Ectodermal cell (in vitro differentiated cells): Measurements from ENCODE around the gene PDGFA.

Experiments used
- H3K27ac ChIP-seq: 2 replicates; pipeline ENCODE4 v1.7.0; 2013; ENCODE audit warnings: mild to moderate bottlenecking, low read depth, low read length; ENCODE audit not compliant: insufficient read depth, poor library complexity, severe bottlenecking
- H3K27me3 ChIP-seq: 2 replicates; pipeline ENCODE4 v1.7.0; 2013; ENCODE audit warnings: mild to moderate bottlenecking, low read length; ENCODE audit not compliant: insufficient read depth, control insufficient read depth, poor library complexity, severe bottlenecking
- H3K36me3 ChIP-seq: one replicate; pipeline ENCODE4 v1.7.0; 2013; ENCODE audit warnings: low read length; ENCODE audit not compliant: control insufficient read depth, insufficient read depth
- H3K4me1 ChIP-seq: one replicate; pipeline ENCODE4 v1.7.0; 2013; ENCODE audit warnings: low read length; ENCODE audit not compliant: control insufficient read depth, insufficient read depth
- H3K4me3 ChIP-seq: 2 replicates; pipeline ENCODE4 v1.7.0; 2013; ENCODE audit warnings: low read depth, low read length, control low read depth; ENCODE audit not compliant: insufficient read depth
- H3K9me3 ChIP-seq: 2 replicates; pipeline ENCODE4 v1.7.0; 2013; ENCODE audit warnings: mild to moderate bottlenecking, low read length, moderate library complexity; ENCODE audit not compliant: control insufficient read depth
- WGBS, 2 experiments: methylation state at CpG; one replicate each; pipeline ENCODE4 v1.1.7; 2013; ENCODE audit warnings: missing lambda C conversion rate in 2 of 2; 5-methylcytosine and 5-hydroxymethylcytosine counted together

The PDGFA gene

GRCh38 chr7:486216-486743 is 33.4 kb downstream of the PDGFA start:
- WGBS, 2 experiments, result 88 to 89% methylated on average over 16 of the region's 16 CpGs
- Histone ChIP-seq H3K4me3 (no peak overlapping the region), H3K4me1 (peaks cover 18% of the 10 kb centered on the region), H3K27me3 (no peaks in the 10 kb centered on the region), H3K9me3 (no peaks in the 10 kb centered on the region), H3K27ac (no peak overlapping the region), H3K36me3 (no peaks in the 10 kb centered on the region)

GRCh38 chr7:485188-486081 is 34.2 kb downstream of the PDGFA start:
- Histone ChIP-seq H3K27me3 (no peaks in the 10 kb centered on the region), H3K4me1 (peaks cover 25% of the 10 kb centered on the region), H3K27ac (no peak overlapping the region), H3K9me3 (no peaks in the 10 kb centered on the region), H3K36me3 (no peaks in the 10 kb centered on the region), H3K4me3 (no peak overlapping the region)
- WGBS, 2 experiments, result 83 to 84% methylated on average over 25 of the region's 25 CpGs

- Histone ChIP-seq H3K9me3 (no peaks in the 10 kb centered on the region), H3K27me3 (no peaks in the 10 kb centered on the region), H3K36me3 (no peaks in the 10 kb centered on the region), H3K4me1 (peaks cover 34% of the 10 kb centered on the region), H3K4me3 (no peak overlapping the region), H3K27ac (no peak overlapping the region)
- WGBS, 2 experiments, result 76 to 77% methylated on average over 21 of the region's 21 CpGs
Measured at GRCh38 chr7:484356-485101, 35.1 kb downstream of the PDGFA start.

GRCh38 chr7:483656-484355 is 35.8 kb downstream of the PDGFA start:
- Histone ChIP-seq H3K27ac (no peak overlapping the region), H3K4me3 (no peak overlapping the region), H3K27me3 (no peaks in the 10 kb centered on the region), H3K4me1 (peaks cover 35% of the 10 kb centered on the region), H3K9me3 (no peaks in the 10 kb centered on the region), H3K36me3 (no peaks in the 10 kb centered on the region)
- WGBS, 2 experiments, result 93 to 94% methylated on average over 10 of the region's 10 CpGs

GRCh38 chr7:482521-483083 is 37.0 kb downstream of the PDGFA start:
- Histone ChIP-seq H3K4me3 (no peak overlapping the region), H3K27ac (no peak overlapping the region), H3K4me1 (peaks cover 35% of the 10 kb centered on the region), H3K36me3 (no peaks in the 10 kb centered on the region), H3K27me3 (no peaks in the 10 kb centered on the region), H3K9me3 (no peaks in the 10 kb centered on the region)
- 88 to 98% methylated on average over 1 of the region's 1 CpG for WGBS, 2 experiments

- H3K4me3 ChIP-seq, result no peak overlapping the region
- H3K36me3 ChIP-seq, result no peaks in the 10 kb centered on the region
- no peaks in the 10 kb centered on the region for H3K9me3 ChIP-seq
- H3K27me3 ChIP-seq, result no peaks in the 10 kb centered on the region
- H3K27ac ChIP-seq, result no peak overlapping the region
- WGBS, 2 experiments, result 52 to 53% methylated on average over 14 of the region's 15 CpGs
- H3K4me1 ChIP-seq, result peaks cover 35% of the 10 kb centered on the region
Measured at GRCh38 chr7:481219-481930, 38.3 kb downstream of the PDGFA start.

- Histone ChIP-seq H3K4me3 (no peak overlapping the region), H3K36me3 (no peaks in the 10 kb centered on the region), H3K27ac (no peak overlapping the region), H3K4me1 (peaks cover 35% of the 10 kb centered on the region), H3K9me3 (no peaks in the 10 kb centered on the region), H3K27me3 (no peaks in the 10 kb centered on the region)
- WGBS, 2 experiments, result 66 to 68% methylated on average over 14 of the region's 14 CpGs
Measured at GRCh38 chr7:480531-481218, 39.0 kb downstream of the PDGFA start.

GRCh38 chr7:479948-480499 is 39.6 kb downstream of the PDGFA start:
- 62 to 68% methylated on average over 15 of the region's 15 CpGs for WGBS, 2 experiments
- Histone ChIP-seq H3K4me1 (peaks cover 28% of the 10 kb centered on the region), H3K27me3 (no peaks in the 10 kb centered on the region), H3K27ac (no peak overlapping the region), H3K4me3 (no peak overlapping the region), H3K9me3 (no peaks in the 10 kb centered on the region), H3K36me3 (no peaks in the 10 kb centered on the region)
